GM19099 (cell line): ENCODE data around the gene OR52K1.

Experiments
- POLR2A ChIP-seq: IDR thresholded peaks from 3 replicates; pipeline ENCODE4 v1.6.1; 2011; ENCODE audit warnings: low read depth; ENCODE audit not compliant: insufficient read length; ENCODE audit errors: extremely low read depth

The OR52K1 gene

GRCh38 chr11:4467811-4468606 is 14.4 kb upstream of the OR52K1 start:
- TF ChIP-seq POLR2A, result no peak

GRCh38 chr11:4479644-4480043 is 2.8 kb upstream of the OR52K1 start:
- no peak for TF ChIP-seq POLR2A

GRCh38 chr11:4480577-4481239 is 1.7 kb upstream of the OR52K1 start:
- no peak for TF ChIP-seq POLR2A

- TF ChIP-seq POLR2A, result no peak
Measured at GRCh38 chr11:4481240-4481582, 1.2 kb upstream of the OR52K1 start.

- TF ChIP-seq POLR2A, result no peak
Measured at GRCh38 chr11:4484310-4484709, 1.9 kb downstream of the OR52K1 start.

- TF ChIP-seq POLR2A, result no peak
Measured at GRCh38 chr11:4491878-4492606, 9.6 kb downstream of the OR52K1 start.

- TF ChIP-seq POLR2A, result no peak
Measured at GRCh38 chr11:4493480-4493818, 11.0 kb downstream of the OR52K1 start.

- TF ChIP-seq POLR2A, result no peak
Measured at GRCh38 chr11:4495487-4495886, 13.0 kb downstream of the OR52K1 start.

GRCh38 chr11:4495986-4496385 is 13.5 kb downstream of the OR52K1 start:
- no peak for TF ChIP-seq POLR2A

GRCh38 chr11:4496557-4497248 is 14.3 kb downstream of the OR52K1 start:
- TF ChIP-seq POLR2A, result no peak

- no peak for TF ChIP-seq POLR2A
Measured at GRCh38 chr11:4508886-4509285, 26.4 kb downstream of the OR52K1 start.

GRCh38 chr11:4511282-4512245 is 29.1 kb downstream of the OR52K1 start:
- no peak for TF ChIP-seq POLR2A

- no peak for TF ChIP-seq POLR2A
Measured at GRCh38 chr11:4514196-4514595, 31.8 kb downstream of the OR52K1 start.

- TF ChIP-seq POLR2A, result no peak
Measured at GRCh38 chr11:4522339-4522738, 39.9 kb downstream of the OR52K1 start.
